Forelimb muscle (tissue), 1 donor: ENCODE data around the gene SLIT1. TPM values are rescaled to one million over a fixed set of nuclear protein-coding genes. Genes with fewer than 3 reads are reported as not detected.

ENCODE experiments used
- DNase-seq: peaks from one replicate; pipeline ENCODE4 v3.0.0-alpha.2; 2013; ENCODE audit warnings: low read depth
- polyA plus RNA-seq: library from polyadenylated mRNA; unstranded; fragments of 120-200 nt; gene quantifications from one replicate; pipeline ENCODE4 v1.2.1, GENCODE V29; 2013; ENCODE audit not compliant: insufficient read length

Gene SLIT1
- polyA plus RNA-seq, 1 donor, result 0.70 TPM

- peak; percentile 56 for DNase-seq
These were observed 211.7 kb downstream of the SLIT1 start for GRCh38 chr10:96973809-96974747.

- DNase-seq, result no peak
These were observed 213.5 kb downstream of the SLIT1 start for GRCh38 chr10:96972264-96972663.

- no peak for DNase-seq
These were observed 214.4 kb downstream of the SLIT1 start for GRCh38 chr10:96971324-96971723.

GRCh38 chr10:96968682-96969423 is 216.9 kb downstream of the SLIT1 start:
- DNase-seq, result no peak

DNA sequence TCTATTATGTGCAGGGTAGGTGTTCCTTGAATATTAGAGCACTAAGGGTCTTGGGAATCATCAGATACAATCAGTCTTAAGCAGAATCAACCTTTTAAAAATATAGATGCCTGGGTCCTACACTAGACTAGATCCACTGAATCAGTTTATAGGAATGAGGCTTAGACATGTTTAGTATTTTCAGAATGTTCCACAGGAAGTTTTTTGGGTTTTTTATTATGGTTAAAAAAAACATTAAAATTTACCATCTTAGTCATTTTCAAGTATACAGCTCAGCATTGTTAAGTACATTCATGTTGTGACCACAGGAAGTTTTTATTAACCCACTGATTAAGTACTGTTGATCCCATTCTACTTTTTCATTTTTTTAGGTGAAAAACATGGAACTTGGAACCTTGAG is 217.9 kb downstream of the SLIT1 start:
- DNase-seq, result no peak

DNA sequence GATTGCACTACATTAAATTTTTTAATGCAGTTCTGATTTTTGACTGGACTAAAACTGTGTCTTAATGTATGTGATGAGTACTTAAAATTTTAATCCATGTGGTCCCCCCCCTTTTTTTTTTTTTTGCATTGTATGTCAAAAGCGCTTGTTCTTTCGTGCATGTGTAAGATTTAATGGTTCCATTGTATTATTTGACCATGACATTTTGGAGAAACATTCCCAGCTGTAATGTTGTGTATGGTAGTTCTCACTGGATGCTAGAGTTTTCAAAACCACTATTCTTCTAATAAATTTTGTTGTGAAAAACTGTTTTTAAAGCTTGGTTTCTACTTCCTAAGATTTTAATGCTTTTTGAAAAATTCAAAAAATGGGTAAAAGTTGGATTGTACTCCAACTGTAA is 221.6 kb downstream of the SLIT1 start:
- no peak for DNase-seq

DNA sequence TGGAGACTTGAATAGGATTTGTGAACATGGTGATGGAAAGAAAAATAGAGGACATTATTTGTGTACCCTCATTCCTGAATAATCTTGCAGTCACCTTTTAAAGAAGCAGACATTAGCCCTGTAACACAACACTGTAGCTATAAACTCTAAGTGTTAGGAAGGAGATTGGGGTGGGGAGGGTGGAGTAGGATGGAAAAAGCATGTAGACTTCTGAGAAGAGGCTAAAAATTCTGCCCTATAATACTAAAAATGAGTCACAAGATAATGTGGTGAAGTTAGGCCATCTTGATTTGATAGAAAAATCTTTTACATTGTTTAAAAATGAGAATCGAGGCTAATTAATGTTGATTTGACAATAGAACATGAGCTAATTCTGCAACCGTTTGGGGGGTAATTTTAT is 224.9 kb downstream of the SLIT1 start:
- DNase-seq, result no peak

DNA sequence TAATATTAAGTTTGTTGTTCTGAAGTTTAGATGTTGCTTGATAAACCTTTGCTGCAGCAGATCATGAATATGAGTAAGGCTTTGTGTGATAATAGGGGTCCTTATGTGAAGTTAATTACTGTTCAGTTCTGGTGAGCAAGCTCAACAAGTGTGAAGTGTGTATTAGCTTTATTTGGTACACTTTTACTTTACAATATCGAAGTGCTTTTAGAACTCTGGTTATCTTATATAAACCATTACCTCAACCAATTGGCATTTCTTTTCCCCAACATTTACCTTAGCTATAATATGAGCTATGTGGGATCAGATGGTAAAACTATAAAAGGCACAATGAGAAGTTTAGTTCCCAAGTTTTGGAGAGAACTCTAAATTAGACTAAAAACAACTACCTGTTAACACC is 226.0 kb downstream of the SLIT1 start:
- DNase-seq, result no peak

- no peak for DNase-seq
These were observed 227.7 kb downstream of the SLIT1 start for GRCh38 chr10:96958071-96958470.

DNA sequence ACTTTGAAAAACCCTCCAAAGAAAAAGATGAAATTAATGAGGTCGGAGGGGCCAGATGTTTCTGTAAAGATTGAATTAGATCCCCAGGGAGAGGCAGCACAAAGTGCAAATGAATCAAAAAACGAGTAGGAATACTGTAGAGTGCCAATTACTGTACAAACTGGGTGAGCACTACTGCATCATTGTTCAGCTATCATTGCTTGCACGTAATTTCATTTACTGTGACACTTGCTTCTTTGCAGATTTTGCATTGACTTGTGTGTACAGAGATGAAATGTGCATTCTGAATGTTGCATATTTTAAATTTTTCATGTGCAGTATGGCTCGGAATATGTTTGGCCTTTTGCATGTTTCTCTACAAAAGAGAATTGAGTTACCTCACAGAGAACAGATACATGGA is 230.0 kb downstream of the SLIT1 start:
- DNase-seq, result no peak

DNA sequence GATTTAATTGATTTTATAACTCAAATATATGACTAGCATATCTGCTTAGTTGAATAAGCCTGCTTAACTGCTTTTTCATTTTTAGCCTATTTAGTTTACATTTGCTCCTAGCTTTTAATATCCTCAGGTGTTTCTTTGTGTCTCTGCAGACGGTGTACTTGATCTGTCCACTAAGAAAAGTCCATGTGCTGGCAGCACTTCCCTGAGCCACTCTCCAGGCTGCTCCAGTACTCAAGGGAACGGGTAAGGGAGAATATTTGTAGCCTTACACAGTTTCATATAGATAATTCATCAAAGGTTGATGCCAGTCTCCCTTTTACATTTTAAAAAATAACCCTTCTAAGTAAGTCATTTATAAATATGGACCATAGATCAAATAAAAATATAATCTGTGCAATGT is 233.8 kb downstream of the SLIT1 start:
- DNase-seq, result no peak

DNA sequence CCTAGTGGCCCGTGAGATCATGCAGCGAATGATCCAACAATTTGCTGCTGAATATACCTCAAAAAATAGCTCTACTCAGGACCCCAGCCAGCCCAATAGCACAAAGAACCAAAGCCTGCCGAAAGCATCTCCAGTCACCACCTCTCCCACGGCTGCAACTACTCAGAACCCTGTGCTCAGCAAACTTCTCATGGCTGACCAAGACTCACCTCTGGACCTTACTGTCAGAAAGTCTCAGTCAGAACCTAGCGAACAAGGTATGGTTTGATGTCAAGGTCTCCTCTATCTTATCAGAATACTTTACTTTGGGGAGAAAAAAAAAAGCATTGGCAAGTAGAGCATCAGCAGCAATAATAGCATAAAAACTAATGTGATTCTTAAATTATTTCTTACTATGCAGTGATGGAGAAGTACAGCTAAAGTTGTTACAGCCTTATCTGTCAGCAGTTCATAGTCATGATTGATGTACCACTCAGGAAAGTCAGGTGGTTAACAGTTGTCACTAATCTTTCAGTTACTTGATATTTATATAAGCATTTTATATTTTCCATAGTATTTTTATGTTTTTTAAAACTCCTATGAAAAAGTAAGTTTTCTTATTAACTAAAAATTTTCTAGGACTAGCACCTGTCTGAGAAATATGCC is 236.6 kb downstream of the SLIT1 start:
- no peak for DNase-seq

Other genes starting within 250 kb of the SLIT1 start
- gene ARHGAP19, start 106.7 kb upstream of the SLIT1 start, polyA plus RNA-seq, result 10.5 TPM
- 1.0 TPM for gene FRAT1, start 133.3 kb upstream of the SLIT1 start, polyA plus RNA-seq
- gene FRAT2, start 148.8 kb upstream of the SLIT1 start, polyA plus RNA-seq, result 3.6 TPM
- gene RRP12, start 215.4 kb upstream of the SLIT1 start, polyA plus RNA-seq, result 22.8 TPM
- gene PGAM1, start 240.2 kb upstream of the SLIT1 start, polyA plus RNA-seq, result 86.9 TPM